C4-2B (cell line): ENCODE data around the gene MYH13.

Experiments
- H3K27ac ChIP-seq: fragments of 450-650 bp; 2 replicates; pipeline ENCODE4 v1.5.1; 2017
- CTCF ChIP-seq: fragments of 450-650 bp; conservative IDR thresholded peaks from 2 replicates; pipeline ENCODE4 v1.5.1; 2017; ENCODE audit warnings: mild to moderate bottlenecking
- ZFX ChIP-seq: fragments of 450-650 bp; IDR thresholded peaks from 2 replicates; pipeline ENCODE4 v1.6.1; 2017

MYH13 gene

GRCh38 chr17:10290041-10290440 is 82.8 kb downstream of the MYH13 start:
- TF ChIP-seq ZFX (no peak), CTCF (no peak)
- no peak overlapping the region for H3K27ac ChIP-seq

GRCh38 chr17:10286324-10286723 is 86.5 kb downstream of the MYH13 start:
- H3K27ac ChIP-seq: no peak overlapping the region
- no peak for TF ChIP-seq ZFX

- TF ChIP-seq CTCF (no peak), ZFX (no peak)
- H3K27ac ChIP-seq: no peak overlapping the region
Measured at GRCh38 chr17:10285896-10286295, 86.9 kb downstream of the MYH13 start.

GRCh38 chr17:10280068-10280467 is 92.7 kb downstream of the MYH13 start:
- TF ChIP-seq ZFX (no peak), CTCF (no peak)
- no peak overlapping the region for H3K27ac ChIP-seq

GRCh38 chr17:10278218-10278617 is 94.6 kb downstream of the MYH13 start:
- no peak overlapping the region for H3K27ac ChIP-seq
- no peak for TF ChIP-seq CTCF

GRCh38 chr17:10276436-10276835 is 96.4 kb downstream of the MYH13 start:
- no peak for TF ChIP-seq CTCF
- no peak for TF ChIP-seq ZFX
- no peak overlapping the region for H3K27ac ChIP-seq

- no peak for TF ChIP-seq ZFX
- TF ChIP-seq CTCF: no peak
- H3K27ac ChIP-seq: no peak overlapping the region
Measured at GRCh38 chr17:10275418-10275817, 97.4 kb downstream of the MYH13 start.

- H3K27ac ChIP-seq: no peak overlapping the region
- TF ChIP-seq ZFX (no peak), CTCF (no peak)
Measured at GRCh38 chr17:10271106-10271562, 101.7 kb downstream of the MYH13 start.
